Measurements from ENCODE around the gene UBE3C.
"Not testable (repeated sequence)": the region's sequence is repeated elsewhere in the genome, so short reads cannot be mapped to it uniquely, and the experiment has no call there.

The UBE3C gene

GRCh38 chr7:157130849-157131248 lies 7.9 kb upstream of the UBE3C start:
- DNase-seq (ENCODE audit: low read depth) = not testable (repeated sequence)

DNA sequence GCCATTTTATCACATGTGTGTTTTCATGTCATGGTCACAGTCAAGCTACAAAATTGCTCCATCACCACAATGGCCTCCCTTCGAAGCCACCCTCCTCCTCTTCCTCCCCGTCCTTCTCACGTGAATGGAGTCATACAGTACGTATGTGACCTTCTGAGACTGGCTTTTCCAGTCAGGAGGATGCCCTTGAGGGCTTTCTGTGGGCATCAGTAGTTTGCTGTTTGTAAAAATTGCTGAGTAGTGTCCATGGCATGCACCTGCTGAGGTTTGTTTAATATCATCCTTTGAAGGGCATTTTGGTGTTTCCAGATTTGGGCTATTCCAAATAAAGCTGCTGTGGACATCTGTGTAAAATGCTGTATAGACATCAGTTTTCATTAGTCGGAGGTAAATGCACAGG lies 5.9 kb upstream of the UBE3C start:
- DNase-seq (ENCODE audit: low read depth) = no peak

DNA sequence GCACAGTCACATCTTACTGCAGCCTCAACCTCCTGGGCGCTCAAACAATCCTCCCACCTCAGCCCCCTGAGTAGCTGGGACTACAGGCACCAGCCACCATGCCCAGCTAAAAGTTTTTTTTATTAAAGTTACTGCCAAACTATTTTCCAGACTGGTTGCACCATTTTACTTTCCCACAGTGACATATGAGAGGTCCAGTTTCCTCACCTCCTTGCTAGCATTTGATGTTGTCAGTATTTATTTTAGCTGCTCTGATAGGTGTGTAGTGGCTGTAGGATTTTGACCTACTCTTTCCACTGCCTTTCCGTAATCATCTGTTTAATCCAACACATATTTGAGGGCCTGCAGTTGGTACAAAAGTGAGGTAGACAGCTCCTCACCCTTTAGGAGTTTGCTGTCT lies 5.4 kb upstream of the UBE3C start:
- DNase-seq (ENCODE audit: low read depth) = no peak

DNA sequence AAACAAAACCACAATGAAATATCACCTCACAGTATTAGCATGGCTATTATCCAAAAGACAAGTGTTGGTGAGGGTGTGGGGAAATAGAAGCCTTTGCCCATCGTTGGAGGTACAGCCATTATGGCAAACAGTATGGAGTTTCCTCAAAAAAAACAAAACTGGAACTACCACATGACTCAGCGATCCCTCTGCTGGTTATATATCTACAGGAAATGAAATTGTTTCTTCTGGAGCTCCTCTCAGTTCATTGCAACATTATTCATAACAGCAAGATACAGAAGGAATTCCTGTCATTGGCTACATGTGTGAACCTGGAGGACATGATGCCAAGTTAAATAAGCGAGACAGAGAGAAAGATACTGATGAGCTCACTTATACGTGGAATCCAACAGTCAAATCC lies 2.4 kb upstream of the UBE3C start:
- no peak for DNase-seq (ENCODE audit: low read depth)

GRCh38 chr7:157138101-157138423 lies 664 bp upstream of the UBE3C start:
- no peak for DNase-seq (ENCODE audit: low read depth)

GRCh38 chr7:157139111-157139809 lies 534 bp downstream of the UBE3C start:
- DNase-seq (ENCODE audit: low read depth) = peak; percentile 42

- DNase-seq (ENCODE audit: low read depth) = no peak
Measured at GRCh38 chr7:157139810-157140510, 1.2 kb downstream of the UBE3C start.

- DNase-seq (ENCODE audit: low read depth) = no peak
Measured at GRCh38 chr7:157140511-157140905, 1.8 kb downstream of the UBE3C start.

DNA sequence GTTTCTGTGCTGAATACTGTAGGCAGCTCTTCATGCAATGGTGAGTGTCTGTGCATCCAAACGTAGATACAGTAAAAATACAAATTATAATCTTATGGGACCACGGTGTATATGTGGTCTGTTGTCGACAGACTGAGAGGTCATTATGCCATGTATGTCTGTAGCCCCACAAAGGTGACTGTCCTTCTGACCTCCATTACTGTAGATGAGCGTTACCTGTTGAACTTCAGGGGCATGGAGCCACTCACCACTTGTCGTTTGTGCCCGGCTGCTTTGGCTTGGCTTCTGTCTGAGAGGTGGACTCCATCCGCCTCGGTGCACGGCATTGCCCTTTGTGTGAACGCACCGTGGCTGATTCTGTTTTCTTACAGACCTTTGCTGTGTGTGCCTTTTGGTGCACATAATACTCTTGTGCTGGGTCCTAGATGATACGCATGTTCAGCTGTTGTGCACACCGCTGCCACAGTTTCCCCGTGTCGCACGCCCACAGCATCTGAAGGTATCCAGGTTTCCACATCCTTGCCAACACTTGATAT lies 2.9 kb downstream of the UBE3C start:
- DNase-seq (ENCODE audit: low read depth) = no peak

GRCh38 chr7:157143788-157144187 lies 5.1 kb downstream of the UBE3C start:
- DNase-seq (ENCODE audit: low read depth) = no peak

- DNase-seq (ENCODE audit: low read depth) = no peak
Measured at GRCh38 chr7:157149317-157149716, 10.6 kb downstream of the UBE3C start.

DNA sequence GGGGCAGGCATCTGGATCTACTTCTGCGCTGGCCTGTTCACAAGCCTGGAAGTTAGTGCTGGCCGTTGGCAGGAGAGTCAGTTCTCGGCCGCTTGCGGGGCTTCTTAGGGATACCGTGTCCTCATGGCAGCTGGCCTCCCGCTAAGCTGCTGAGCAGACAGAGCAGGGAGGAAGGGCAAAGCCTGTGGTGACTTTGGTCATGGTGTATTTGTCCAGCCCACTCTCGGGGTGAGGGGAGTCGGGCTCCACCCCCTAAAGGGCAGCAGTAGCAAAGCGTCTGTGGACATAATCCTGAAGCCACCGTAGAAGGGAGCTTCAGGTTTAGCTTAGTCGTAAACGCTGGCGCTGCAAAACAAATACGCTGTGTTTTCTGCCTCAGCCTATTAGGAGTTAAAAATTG lies 12.2 kb downstream of the UBE3C start:
- DNase-seq (ENCODE audit: low read depth) = no peak

DNA sequence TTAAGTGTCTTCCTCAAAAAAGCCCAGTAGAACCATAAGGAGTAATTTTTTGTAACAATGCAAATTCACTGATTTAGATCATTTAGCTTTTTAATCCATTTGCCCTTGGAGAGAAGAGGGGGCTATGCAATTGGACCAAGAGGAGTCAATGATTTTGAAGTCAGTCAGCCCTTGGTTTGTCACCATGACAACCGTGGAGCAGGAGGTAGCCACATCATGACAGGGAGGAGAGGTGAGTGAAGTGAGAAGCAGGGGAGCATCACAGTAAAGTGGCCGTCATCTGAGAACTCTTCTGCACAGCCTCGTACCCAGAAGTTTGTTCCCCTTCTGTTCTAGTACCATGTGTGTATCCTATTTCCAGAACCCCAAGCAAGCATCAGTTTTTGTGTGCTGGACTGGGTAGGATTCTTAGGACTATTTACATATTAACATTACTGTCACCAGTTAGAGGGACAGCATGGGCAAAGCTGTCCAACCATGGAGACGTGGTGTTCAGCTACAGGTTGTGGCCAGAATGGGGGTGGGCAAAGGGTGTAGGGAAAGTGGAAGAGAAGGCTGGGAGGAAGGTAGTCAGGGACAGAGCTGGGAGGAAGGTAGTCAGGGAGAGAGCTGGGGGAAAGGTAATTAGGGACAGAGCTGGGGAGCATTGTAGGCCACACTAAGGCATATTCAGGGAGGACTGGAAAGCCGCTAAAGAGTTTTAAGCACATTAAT lies 13.1 kb downstream of the UBE3C start:
- no peak for DNase-seq (ENCODE audit: low read depth)

GRCh38 chr7:157152391-157152937 lies 13.7 kb downstream of the UBE3C start:
- no peak for DNase-seq (ENCODE audit: low read depth)

GRCh38 chr7:157153260-157153659 lies 14.5 kb downstream of the UBE3C start:
- DNase-seq (ENCODE audit: low read depth) = no peak

GRCh38 chr7:157155959-157156358 lies 17.2 kb downstream of the UBE3C start:
- DNase-seq (ENCODE audit: low read depth) = no peak

- no peak for DNase-seq (ENCODE audit: low read depth)
Measured at GRCh38 chr7:157158400-157158799, 19.7 kb downstream of the UBE3C start.

DNA sequence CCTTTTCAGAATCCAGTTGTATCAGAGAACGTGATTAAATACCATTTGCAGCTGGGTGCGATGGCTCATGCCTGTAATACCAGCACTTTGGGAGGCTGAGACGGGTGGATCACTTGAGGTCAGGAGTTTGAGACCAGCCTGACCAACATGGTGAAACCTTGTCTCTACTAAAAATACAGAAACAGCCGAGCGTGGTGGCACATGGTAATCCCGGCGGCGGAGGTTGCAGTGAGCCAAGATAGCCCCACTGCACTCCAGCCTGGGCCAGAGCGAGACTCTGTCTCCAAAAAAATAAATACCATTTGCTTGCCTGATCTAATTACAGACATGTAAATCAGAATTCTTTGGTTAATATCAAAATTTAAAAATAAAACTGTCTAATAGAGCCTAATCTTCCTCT lies 20.8 kb downstream of the UBE3C start:
- not testable (repeated sequence) for DNase-seq (ENCODE audit: low read depth)

DNA sequence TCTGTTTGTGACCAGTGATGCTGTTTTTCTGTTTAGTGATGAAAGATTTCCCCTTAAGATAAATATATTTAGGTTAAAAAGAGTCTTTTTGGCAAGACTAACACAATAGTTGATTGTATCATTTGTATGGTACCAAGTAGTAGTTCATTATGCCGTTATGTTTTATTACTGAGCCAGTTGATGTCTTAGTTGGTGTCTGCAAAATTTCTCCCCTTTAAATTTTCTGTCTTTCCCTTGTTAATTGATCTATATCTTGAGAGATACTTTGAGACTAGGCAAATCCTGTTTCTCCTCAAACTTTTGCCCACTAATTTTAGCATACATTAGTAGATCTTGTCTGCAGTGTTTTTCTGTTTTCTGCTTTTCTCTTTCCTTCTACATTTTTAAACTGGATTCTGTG lies 21.7 kb downstream of the UBE3C start:
- no peak for DNase-seq (ENCODE audit: low read depth)

- no peak for DNase-seq (ENCODE audit: low read depth)
Measured at GRCh38 chr7:157165987-157166386, 27.3 kb downstream of the UBE3C start.

DNA sequence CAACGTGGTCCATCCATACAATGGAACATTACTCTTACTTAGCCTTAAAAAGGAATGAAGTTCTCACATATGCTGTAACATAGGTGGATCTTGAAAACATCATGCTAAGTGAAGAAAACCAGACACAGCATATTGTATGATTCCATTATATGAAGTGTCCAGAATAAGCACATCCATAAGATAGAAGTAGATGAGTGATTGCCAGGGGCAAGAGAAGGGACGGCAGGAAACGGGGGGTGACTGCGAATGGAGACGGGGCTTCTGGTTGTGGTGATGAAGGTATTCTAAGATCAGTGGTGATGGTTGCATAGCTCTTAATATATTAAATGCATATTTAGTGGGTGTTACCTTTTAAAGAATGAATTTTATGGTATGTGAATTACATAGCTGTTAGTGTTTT lies 29.8 kb downstream of the UBE3C start:
- no peak for DNase-seq (ENCODE audit: low read depth)

- no peak for DNase-seq (ENCODE audit: low read depth)
Measured at GRCh38 chr7:157176771-157177170, 38.0 kb downstream of the UBE3C start.

All from activated gamma-delta T cell treated with anti-CD3 and anti-CD28 coated beads, Interleukin-2, amount 50 U/mL, for 16 hours (primary cell).